ENCODE measurements around the gene CSMD2. TPM values are rescaled to one million over a fixed set of nuclear protein-coding genes. Genes with fewer than 3 reads are reported as not detected.
A peak's percentile ranks its signal among the peaks of the same experiment; 100 is the strongest.

Gene CSMD2
- total and polyA plus RNA-seq, 2 donors (not counting 1 experiment from before 2014, with no cell fraction given), result 2.2 to 7.6 TPM

DNA sequence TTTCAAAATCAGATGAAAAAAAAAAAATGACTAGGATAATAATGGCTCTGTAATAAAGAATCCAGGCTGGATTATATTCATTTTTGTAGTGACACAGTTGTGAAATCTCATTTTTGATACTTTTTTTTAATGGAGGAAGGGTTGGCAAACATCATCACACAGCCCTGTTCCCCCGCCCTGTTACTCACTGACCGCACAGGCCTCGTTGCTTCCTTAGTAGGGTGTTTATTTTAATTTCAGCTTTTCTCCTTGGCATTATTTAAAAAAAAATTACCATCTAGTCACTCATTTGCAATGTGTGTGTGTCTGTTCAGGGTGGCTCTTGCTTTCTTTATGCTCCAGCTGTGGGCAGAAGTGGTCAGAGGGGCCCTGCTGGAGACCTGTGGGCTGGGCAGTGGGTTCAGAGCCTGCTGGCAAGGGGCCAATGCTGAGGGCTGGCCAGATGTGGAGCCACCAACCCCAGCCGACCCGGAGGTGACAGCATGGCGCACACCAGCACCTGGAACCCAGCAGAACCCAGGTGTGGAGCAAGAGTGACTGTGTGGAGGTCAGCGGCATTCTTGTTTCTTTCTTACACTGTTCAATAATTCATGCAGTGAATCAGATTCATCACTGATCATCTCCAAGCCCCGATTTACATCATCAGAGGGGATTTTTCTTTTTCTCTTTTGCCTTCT is 648.0 kb downstream of the CSMD2 start:
- H3K27me3 ChIP-seq (ENCODE audit: control insufficient read depth, insufficient read depth, low read length), result no peaks in the 10 kb centered on the region
- H3K9me3 ChIP-seq (ENCODE audit: control insufficient read depth, insufficient read depth, low read depth, low read length), result no peaks in the 10 kb centered on the region
- H2AFZ ChIP-seq (ENCODE audit: low read length), result no peak overlapping the region
- TF ChIP-seq, protein P1, sequence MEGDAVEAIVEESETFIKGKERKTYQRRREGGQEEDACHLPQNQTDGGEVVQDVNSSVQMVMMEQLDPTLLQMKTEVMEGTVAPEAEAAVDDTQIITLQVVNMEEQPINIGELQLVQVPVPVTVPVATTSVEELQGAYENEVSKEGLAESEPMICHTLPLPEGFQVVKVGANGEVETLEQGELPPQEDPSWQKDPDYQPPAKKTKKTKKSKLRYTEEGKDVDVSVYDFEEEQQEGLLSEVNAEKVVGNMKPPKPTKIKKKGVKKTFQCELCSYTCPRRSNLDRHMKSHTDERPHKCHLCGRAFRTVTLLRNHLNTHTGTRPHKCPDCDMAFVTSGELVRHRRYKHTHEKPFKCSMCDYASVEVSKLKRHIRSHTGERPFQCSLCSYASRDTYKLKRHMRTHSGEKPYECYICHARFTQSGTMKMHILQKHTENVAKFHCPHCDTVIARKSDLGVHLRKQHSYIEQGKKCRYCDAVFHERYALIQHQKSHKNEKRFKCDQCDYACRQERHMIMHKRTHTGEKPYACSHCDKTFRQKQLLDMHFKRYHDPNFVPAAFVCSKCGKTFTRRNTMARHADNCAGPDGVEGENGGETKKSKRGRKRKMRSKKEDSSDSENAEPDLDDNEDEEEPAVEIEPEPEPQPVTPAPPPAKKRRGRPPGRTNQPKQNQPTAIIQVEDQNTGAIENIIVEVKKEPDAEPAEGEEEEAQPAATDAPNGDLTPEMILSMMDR (conservative IDR thresholded peaks at IDR 0.05 in 1 of 2, IDR thresholded peaks at IDR 0.05 in 1 of 2; ENCODE audit: low read depth in 1 of 2, low read length in 2 of 2), result no peak
- no peak for TF ChIP-seq EZH2 (IDR thresholded peaks at IDR 0.05; ENCODE audit: low read length, missing control alignments)
- peak overlapping the region; percentile 37 for H3K4me2 ChIP-seq (ENCODE audit: extremely low read depth, insufficient read depth, low read length)
- H4K20me1 ChIP-seq (ENCODE audit: control insufficient read depth, extremely low read depth, insufficient read depth, low read length), result no peaks in the 10 kb centered on the region
- H3K9ac ChIP-seq (ENCODE audit: insufficient read depth, low read length), result no peak overlapping the region
- DNase-seq (ENCODE audit: low read depth in 2 of 2), result peak in 1 of 2 donors; percentile 40
- H3K4me3 ChIP-seq (replicated peaks in 1 of 4; ENCODE audit: control extremely low read depth in 1 of 4, insufficient read depth in 1 of 4, low read depth in 3 of 4, low read length in 4 of 4), result no peak overlapping the region
- no peaks in the 10 kb centered on the region for H3K36me3 ChIP-seq (ENCODE audit: control insufficient read depth, insufficient read depth, low read length)
- H3K27ac ChIP-seq (ENCODE audit: insufficient read depth, low read length), result no peak overlapping the region
- peaks cover 3% of the 10 kb centered on the region for H3K4me1 ChIP-seq (ENCODE audit: control insufficient read depth, extremely low read depth, insufficient read depth, low read length)
- H3K79me2 ChIP-seq (ENCODE audit: control insufficient read depth, insufficient read depth, low read length), result no peaks in the 10 kb centered on the region

DNA sequence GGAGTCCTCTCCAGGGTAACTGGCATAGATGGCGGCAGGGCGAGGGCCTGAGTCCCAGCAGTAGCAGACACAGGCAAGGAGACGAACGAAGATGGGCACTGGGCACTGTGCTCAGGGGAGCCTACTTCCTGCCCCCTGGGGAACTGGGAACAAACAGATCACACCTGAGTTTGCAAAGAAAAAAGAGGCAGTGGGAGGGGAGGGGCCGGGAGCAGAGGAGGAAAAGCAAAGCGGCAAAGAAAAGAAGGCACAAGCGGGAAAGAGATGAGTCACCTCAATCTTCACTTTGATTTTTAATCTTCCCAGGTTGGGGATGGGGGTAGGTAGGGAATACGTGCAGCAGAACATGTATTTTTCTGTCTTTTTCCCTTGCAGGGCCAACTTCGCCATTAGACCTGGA is 648.6 kb downstream of the CSMD2 start:
- Histone ChIP-seq H3K27me3 (ENCODE audit: control insufficient read depth, insufficient read depth, low read length) (no peaks in the 10 kb centered on the region), H3K4me3 (replicated peaks in 1 of 4; ENCODE audit: control extremely low read depth in 1 of 4, insufficient read depth in 1 of 4, low read depth in 3 of 4, low read length in 4 of 4) (no peak overlapping the region), H3K79me2 (ENCODE audit: control insufficient read depth, insufficient read depth, low read length) (no peaks in the 10 kb centered on the region), H4K20me1 (ENCODE audit: control insufficient read depth, extremely low read depth, insufficient read depth, low read length) (no peaks in the 10 kb centered on the region), H3K9ac (ENCODE audit: insufficient read depth, low read length) (no peak overlapping the region), H3K9me3 (ENCODE audit: control insufficient read depth, insufficient read depth, low read depth, low read length) (no peaks in the 10 kb centered on the region), H3K27ac (ENCODE audit: insufficient read depth, low read length) (no peak overlapping the region), H3K4me1 (ENCODE audit: control insufficient read depth, extremely low read depth, insufficient read depth, low read length) (peaks cover 3% of the 10 kb centered on the region), H3K36me3 (ENCODE audit: control insufficient read depth, insufficient read depth, low read length) (no peaks in the 10 kb centered on the region), H2AFZ (ENCODE audit: low read length) (no peak overlapping the region), H3K4me2 (ENCODE audit: extremely low read depth, insufficient read depth, low read length) (no peak overlapping the region)
- no peak for DNase-seq (ENCODE audit: low read depth in 2 of 2)
- no peak for TF ChIP-seq EZH2 (IDR thresholded peaks at IDR 0.05; ENCODE audit: low read length, missing control alignments)
- TF ChIP-seq, protein P1 (conservative IDR thresholded peaks at IDR 0.05 in 1 of 2, IDR thresholded peaks at IDR 0.05 in 1 of 2; ENCODE audit: low read depth in 1 of 2, low read length in 2 of 2), result no peak

DNA sequence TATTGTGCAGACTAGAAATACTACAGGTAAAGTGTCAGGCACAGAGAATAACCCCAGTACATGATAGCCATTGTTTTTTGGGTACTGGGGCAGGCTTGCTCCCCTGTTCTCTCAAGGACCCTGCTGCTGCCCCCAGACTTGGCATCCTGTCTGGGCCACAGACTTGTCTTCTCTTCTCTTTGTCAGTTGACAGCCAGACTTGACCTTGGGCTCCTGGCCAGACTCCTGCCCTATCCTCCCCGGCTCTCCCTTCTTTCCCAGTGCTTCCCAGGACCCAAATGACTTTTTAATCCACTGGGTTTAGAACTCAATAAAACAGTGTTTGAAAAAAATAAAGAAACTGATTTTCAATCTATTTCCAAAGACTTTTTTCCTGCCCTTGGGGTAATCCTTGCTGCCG is 649.4 kb downstream of the CSMD2 start:
- DNase-seq (ENCODE audit: low read depth in 2 of 2), result no peak
- H3K36me3 ChIP-seq (ENCODE audit: control insufficient read depth, insufficient read depth, low read length), result no peaks in the 10 kb centered on the region
- TF ChIP-seq, protein P1 (conservative IDR thresholded peaks at IDR 0.05 in 1 of 2, IDR thresholded peaks at IDR 0.05 in 1 of 2; ENCODE audit: low read depth in 1 of 2, low read length in 2 of 2), result no peak
- TF ChIP-seq EZH2 (IDR thresholded peaks at IDR 0.05; ENCODE audit: low read length, missing control alignments), result no peak
- no peaks in the 10 kb centered on the region for H3K79me2 ChIP-seq (ENCODE audit: control insufficient read depth, insufficient read depth, low read length)
- H3K27ac ChIP-seq (ENCODE audit: insufficient read depth, low read length), result no peak overlapping the region
- H4K20me1 ChIP-seq (ENCODE audit: control insufficient read depth, extremely low read depth, insufficient read depth, low read length), result no peaks in the 10 kb centered on the region
- H3K9ac ChIP-seq (ENCODE audit: insufficient read depth, low read length), result no peak overlapping the region
- H3K27me3 ChIP-seq (ENCODE audit: control insufficient read depth, insufficient read depth, low read length), result no peaks in the 10 kb centered on the region
- H3K9me3 ChIP-seq (ENCODE audit: control insufficient read depth, insufficient read depth, low read depth, low read length), result no peaks in the 10 kb centered on the region
- peaks cover 3% of the 10 kb centered on the region for H3K4me1 ChIP-seq (ENCODE audit: control insufficient read depth, extremely low read depth, insufficient read depth, low read length)
- no peak overlapping the region for H2AFZ ChIP-seq (ENCODE audit: low read length)
- no peak overlapping the region for H3K4me2 ChIP-seq (ENCODE audit: extremely low read depth, insufficient read depth, low read length)
- H3K4me3 ChIP-seq (replicated peaks in 1 of 4; ENCODE audit: control extremely low read depth in 1 of 4, insufficient read depth in 1 of 4, low read depth in 3 of 4, low read length in 4 of 4), result no peak overlapping the region
